ENCODE data around the gene ADGRL3. TPM values are rescaled to one million over a fixed set of nuclear protein-coding genes. Genes with fewer than 3 reads are reported as not detected.
"Not testable (repeated sequence)": the region's sequence is repeated elsewhere in the genome, so short reads cannot be mapped to it uniquely, and the experiment has no call there.

The ADGRL3 gene
- polyA plus RNA-seq, 3 donors, result 0.10 to 0.90 (median 0.65) TPM

- 15 to 33% (median 21%) methylated on average over 2 of the region's 2 CpGs for WGBS, 3 donors
Observed at GRCh38 chr4:61727286-61727685, 527.2 kb downstream of the ADGRL3 start.

GRCh38 chr4:61734409-61734808, 534.3 kb downstream of the ADGRL3 start:
- H3K27ac ChIP-seq (ENCODE audit: low read depth, low read length), result no peak overlapping the region
- 87 to 92% (median 89%) methylated on average over 2 of the region's 2 CpGs for WGBS, 3 donors

More at GRCh38 chr4:61727286-61727685, 527.2 kb downstream of the ADGRL3 start:
- no peak overlapping the region for H3K27ac ChIP-seq (ENCODE audit: low read depth, low read length)

- no peak overlapping the region for H3K27ac ChIP-seq (ENCODE audit: low read depth, low read length)
Observed at GRCh38 chr4:61739887-61740286, 539.8 kb downstream of the ADGRL3 start.

GRCh38 chr4:61740886-61741285, 540.8 kb downstream of the ADGRL3 start:
- 31 to 49% (median 47%) methylated on average over 4 of the region's 4 CpGs for WGBS, 3 donors
- no peak overlapping the region for H3K27ac ChIP-seq (ENCODE audit: low read depth, low read length)

GRCh38 chr4:61741327-61742096, 541.4 kb downstream of the ADGRL3 start:
- 54 to 58% (median 58%) methylated on average over 4 of the region's 4 CpGs for WGBS, 3 donors
- H3K27ac ChIP-seq (ENCODE audit: low read depth, low read length), result no peak overlapping the region

GRCh38 chr4:61750810-61751209, 550.7 kb downstream of the ADGRL3 start:
- WGBS, 3 donors, result 75 to 97% (median 94%) methylated on average over 5 of the region's 5 CpGs
- H3K27ac ChIP-seq (ENCODE audit: low read depth, low read length), result no peak overlapping the region

- 58 to 77% (median 76%) methylated on average over 2 of the region's 2 CpGs for WGBS, 3 donors
Observed at GRCh38 chr4:61752617-61753016, 552.5 kb downstream of the ADGRL3 start.

GRCh38 chr4:61753739-61754138, 553.6 kb downstream of the ADGRL3 start:
- no peak overlapping the region for H3K27ac ChIP-seq (ENCODE audit: low read depth, low read length)
- WGBS, 3 donors, result 79 to 95% (median 92%) methylated on average over 3 of the region's 3 CpGs

More at GRCh38 chr4:61752617-61753016, 552.5 kb downstream of the ADGRL3 start:
- H3K27ac ChIP-seq (ENCODE audit: low read depth, low read length), result no peak overlapping the region

GRCh38 chr4:61756937-61757336, 556.8 kb downstream of the ADGRL3 start:
- 68 to 91% (median 91%) methylated on average over 5 of the region's 5 CpGs for WGBS, 3 donors
- H3K27ac ChIP-seq (ENCODE audit: low read depth, low read length), result not testable (repeated sequence)

- 53 to 88% (median 78%) methylated on average over 1 of the region's 1 CpG for WGBS, 3 donors
Observed at GRCh38 chr4:61757983-61758382, 557.9 kb downstream of the ADGRL3 start.

GRCh38 chr4:61758596-61758995, 558.5 kb downstream of the ADGRL3 start:
- WGBS, 3 donors, result 63 to 86% (median 77%) methylated on average over 1 of the region's 1 CpG
- H3K27ac ChIP-seq (ENCODE audit: low read depth, low read length), result not testable (repeated sequence)

More at GRCh38 chr4:61757983-61758382, 557.9 kb downstream of the ADGRL3 start:
- H3K27ac ChIP-seq (ENCODE audit: low read depth, low read length), result not testable (repeated sequence)

- 74 to 94% (median 91%) methylated on average over 6 of the region's 7 CpGs for WGBS, 3 donors
Observed at GRCh38 chr4:61759245-61759644, 559.1 kb downstream of the ADGRL3 start.

GRCh38 chr4:61759885-61760284, 559.8 kb downstream of the ADGRL3 start:
- WGBS, 3 donors, result 89 to 92% (median 89%) methylated on average over 4 of the region's 4 CpGs
- H3K27ac ChIP-seq (ENCODE audit: low read depth, low read length), result not testable (repeated sequence)

More at GRCh38 chr4:61759245-61759644, 559.1 kb downstream of the ADGRL3 start:
- H3K27ac ChIP-seq (ENCODE audit: low read depth, low read length), result not testable (repeated sequence)

GRCh38 chr4:61760820-61761219, 560.7 kb downstream of the ADGRL3 start:
- WGBS, 3 donors, result 70 to 86% (median 82%) methylated on average over 2 of the region's 2 CpGs
- no peak overlapping the region for H3K27ac ChIP-seq (ENCODE audit: low read depth, low read length)

- WGBS, 3 donors, result 75 to 90% (median 89%) methylated on average over 5 of the region's 5 CpGs
- H3K27ac ChIP-seq (ENCODE audit: low read depth, low read length), result no peak overlapping the region
Observed at GRCh38 chr4:61762722-61763627, 562.8 kb downstream of the ADGRL3 start.

GRCh38 chr4:61763682-61764081, 563.6 kb downstream of the ADGRL3 start:
- H3K27ac ChIP-seq (ENCODE audit: low read depth, low read length), result no peak overlapping the region

GRCh38 chr4:61764090-61764489, 564.0 kb downstream of the ADGRL3 start:
- 73 to 91% (median 85%) methylated on average over 7 to 9 of the region's 9 CpGs for whole genome bisulfite sequencing, 3 donors
- not testable (repeated sequence) for H3K27ac ChIP-seq (ENCODE audit: low read depth, low read length)

- not testable (repeated sequence) for H3K27ac ChIP-seq (ENCODE audit: low read depth, low read length)
- 59 to 88% (median 87%) methylated on average over 10 to 13 of the region's 14 CpGs for WGBS, 3 donors
Observed at GRCh38 chr4:61769444-61770167, 569.5 kb downstream of the ADGRL3 start.

- H3K27ac ChIP-seq (ENCODE audit: low read depth, low read length), result no peak overlapping the region
- 66 to 90% (median 86%) methylated on average over 1 of the region's 1 CpG for WGBS, 3 donors
Observed at GRCh38 chr4:61770456-61770855, 570.3 kb downstream of the ADGRL3 start.

All from adipose tissue (tissue), 3 donors.